MM.1S (cell line): ENCODE results near the gene CHST11.

Source experiments
- DNase-seq: peaks from one replicate; pipeline ENCODE4 v3.0.0-alpha.2; 2015
- H2AFZ ChIP-seq: fragments of 300-600 bp; sonication (generic); 2 replicates; pipeline ENCODE4 v1.6.0; 2016; ENCODE audit warnings: antibody characterized with exemption, low read length
- H3F3A ChIP-seq: fragments of 300-600 bp; sonication (generic); 2 replicates; pipeline ENCODE4 v1.6.1; 2016; ENCODE audit warnings: mild to moderate bottlenecking, antibody characterized with exemption, low read length, moderate library complexity, mixed read lengths; ENCODE audit not compliant: insufficient read depth
- H3K27ac ChIP-seq: fragments of 300-600 bp; sonication (generic); 2 replicates; pipeline ENCODE4 v1.5.1; 2016; ENCODE audit warnings: mild to moderate bottlenecking, low read length
- H3K27me3 ChIP-seq: fragments of 300-600 bp; sonication (generic); replicated peaks from 2 replicates; pipeline ENCODE4 v1.6.0; 2016; ENCODE audit warnings: low read length; ENCODE audit not compliant: insufficient read depth
- H3K36me3 ChIP-seq: fragments of 300-600 bp; sonication (generic); replicated peaks from 2 replicates; pipeline ENCODE4 v1.6.1; 2016; ENCODE audit warnings: mild to moderate bottlenecking, low read length, mixed read lengths; ENCODE audit not compliant: insufficient read depth
- H3K4me1 ChIP-seq: fragments of 300-600 bp; sonication (generic); 2 replicates; pipeline ENCODE4 v1.6.1; 2016; ENCODE audit warnings: low read length, mixed read lengths
- H3K4me2 ChIP-seq: fragments of 300-600 bp; sonication (generic); 2 replicates; pipeline ENCODE4 v1.6.0; 2016; ENCODE audit warnings: low read depth, low read length
- H3K4me3 ChIP-seq: fragments of 300-600 bp; sonication (generic); 2 replicates; pipeline ENCODE4 v1.5.1; 2016; ENCODE audit warnings: low read length, mixed read lengths
- H3K79me2 ChIP-seq: fragments of 300-600 bp; sonication (generic); 2 replicates; pipeline ENCODE4 v1.6.1; 2016; ENCODE audit warnings: mixed run types, low read length, mixed read lengths
- H3K9ac ChIP-seq: fragments of 300-600 bp; sonication (generic); 2 replicates; pipeline ENCODE4 v1.6.1; 2016; ENCODE audit warnings: low read length, mixed read lengths
- H3K9me2 ChIP-seq: fragments of 300-600 bp; sonication (generic); replicated peaks from 2 replicates; pipeline ENCODE4 v1.6.1; 2016; ENCODE audit warnings: mild to moderate bottlenecking, low read length, mixed read lengths; ENCODE audit not compliant: insufficient read depth
- H3K9me3 ChIP-seq: fragments of 300-600 bp; sonication (generic); replicated peaks from 2 replicates; pipeline ENCODE4 v1.6.1; 2016; ENCODE audit warnings: mild to moderate bottlenecking, low read length, mixed read lengths; ENCODE audit not compliant: insufficient read depth
- H4K20me1 ChIP-seq: fragments of 300-600 bp; sonication (generic); 2 replicates; pipeline ENCODE4 v1.6.1; 2016; ENCODE audit warnings: mild to moderate bottlenecking, low read length, moderate library complexity, mixed read lengths; ENCODE audit not compliant: insufficient read depth
- EZH2 ChIP-seq: fragments of 300-600 bp; sonication (generic); optimal IDR thresholded peaks from 2 replicates; pipeline ENCODE3; 2017; ENCODE audit warnings: low read depth, mild to moderate bottlenecking, antibody characterized with exemption, low read length, mixed read lengths
- EZH2phosphoT487 ChIP-seq: fragments of 300-600 bp; sonication (generic); IDR thresholded peaks from 2 replicates; pipeline ENCODE4 v1.6.1; 2018; ENCODE audit warnings: antibody characterized with exemption, low read length
- TF ChIP-seq, protein P1 (sequence below): fragments of 300-600 bp; sonication (generic); IDR thresholded peaks from 2 replicates; pipeline ENCODE4 v1.5.1; 2016; ENCODE audit warnings: antibody characterized with exemption, low read length, mixed read lengths

CHST11 gene

DNA sequence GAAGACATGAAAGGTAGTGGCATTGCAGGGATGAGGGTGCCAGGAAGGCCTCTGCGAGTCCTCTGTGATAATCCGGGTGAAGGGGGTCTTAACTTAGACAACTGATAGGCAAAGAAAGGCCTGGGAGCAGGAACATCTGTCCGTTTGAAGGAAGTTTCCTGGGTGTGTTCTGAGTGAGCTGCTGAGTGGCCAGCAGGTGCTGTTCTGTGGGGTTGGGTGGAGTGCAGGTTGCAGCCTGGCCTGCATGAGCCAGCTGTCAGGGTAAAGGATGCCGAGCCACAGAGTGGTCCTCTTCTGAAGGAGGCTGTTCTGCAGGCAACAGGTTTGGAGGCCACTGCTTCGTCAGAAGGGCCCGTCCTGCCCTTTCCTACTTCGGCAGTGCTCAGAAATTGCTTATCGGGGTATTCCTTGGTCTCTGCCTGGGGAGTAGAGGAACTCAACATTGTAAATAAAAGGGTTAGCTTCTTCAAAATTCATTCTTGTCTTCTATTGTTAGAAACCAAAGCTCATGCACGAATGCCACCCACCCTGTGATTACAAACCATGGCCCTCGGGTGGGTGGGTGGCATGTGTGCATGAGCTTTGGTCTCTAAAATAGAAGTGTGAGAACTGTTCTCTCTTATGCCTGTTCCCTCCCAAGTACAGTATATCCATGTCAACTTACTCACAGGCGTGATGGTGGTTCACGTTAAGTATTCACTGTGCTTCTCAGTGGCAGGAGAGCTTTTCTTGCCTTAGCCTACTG is 118.9 kb downstream of the CHST11 start:
- H3K9me3 ChIP-seq, result no peaks in the 10 kb centered on the region
- no peaks in the 10 kb centered on the region for H3K9me2 ChIP-seq
- no peak overlapping the region for H3K27ac ChIP-seq
- H3F3A ChIP-seq, result peaks cover 4% of the 10 kb centered on the region; the same call in 1 of the 2 replicates
- TF ChIP-seq EZH2 (no peak), EZH2phosphoT487 (no peak)
- TF ChIP-seq, protein P1, sequence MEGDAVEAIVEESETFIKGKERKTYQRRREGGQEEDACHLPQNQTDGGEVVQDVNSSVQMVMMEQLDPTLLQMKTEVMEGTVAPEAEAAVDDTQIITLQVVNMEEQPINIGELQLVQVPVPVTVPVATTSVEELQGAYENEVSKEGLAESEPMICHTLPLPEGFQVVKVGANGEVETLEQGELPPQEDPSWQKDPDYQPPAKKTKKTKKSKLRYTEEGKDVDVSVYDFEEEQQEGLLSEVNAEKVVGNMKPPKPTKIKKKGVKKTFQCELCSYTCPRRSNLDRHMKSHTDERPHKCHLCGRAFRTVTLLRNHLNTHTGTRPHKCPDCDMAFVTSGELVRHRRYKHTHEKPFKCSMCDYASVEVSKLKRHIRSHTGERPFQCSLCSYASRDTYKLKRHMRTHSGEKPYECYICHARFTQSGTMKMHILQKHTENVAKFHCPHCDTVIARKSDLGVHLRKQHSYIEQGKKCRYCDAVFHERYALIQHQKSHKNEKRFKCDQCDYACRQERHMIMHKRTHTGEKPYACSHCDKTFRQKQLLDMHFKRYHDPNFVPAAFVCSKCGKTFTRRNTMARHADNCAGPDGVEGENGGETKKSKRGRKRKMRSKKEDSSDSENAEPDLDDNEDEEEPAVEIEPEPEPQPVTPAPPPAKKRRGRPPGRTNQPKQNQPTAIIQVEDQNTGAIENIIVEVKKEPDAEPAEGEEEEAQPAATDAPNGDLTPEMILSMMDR, result no peak
- H3K79me2 ChIP-seq, result peaks cover 32% of the 10 kb centered on the region
- no peak overlapping the region for H3K4me2 ChIP-seq
- no peaks in the 10 kb centered on the region for H4K20me1 ChIP-seq
- DNase-seq, result no peak
- no peaks in the 10 kb centered on the region for H3K27me3 ChIP-seq
- H2AFZ ChIP-seq, result no peak overlapping the region
- no peak overlapping the region for H3K9ac ChIP-seq
- no peak overlapping the region for H3K4me3 ChIP-seq
- no peaks in the 10 kb centered on the region for H3K36me3 ChIP-seq
- peaks cover 14% of the 10 kb centered on the region for H3K4me1 ChIP-seq

DNA sequence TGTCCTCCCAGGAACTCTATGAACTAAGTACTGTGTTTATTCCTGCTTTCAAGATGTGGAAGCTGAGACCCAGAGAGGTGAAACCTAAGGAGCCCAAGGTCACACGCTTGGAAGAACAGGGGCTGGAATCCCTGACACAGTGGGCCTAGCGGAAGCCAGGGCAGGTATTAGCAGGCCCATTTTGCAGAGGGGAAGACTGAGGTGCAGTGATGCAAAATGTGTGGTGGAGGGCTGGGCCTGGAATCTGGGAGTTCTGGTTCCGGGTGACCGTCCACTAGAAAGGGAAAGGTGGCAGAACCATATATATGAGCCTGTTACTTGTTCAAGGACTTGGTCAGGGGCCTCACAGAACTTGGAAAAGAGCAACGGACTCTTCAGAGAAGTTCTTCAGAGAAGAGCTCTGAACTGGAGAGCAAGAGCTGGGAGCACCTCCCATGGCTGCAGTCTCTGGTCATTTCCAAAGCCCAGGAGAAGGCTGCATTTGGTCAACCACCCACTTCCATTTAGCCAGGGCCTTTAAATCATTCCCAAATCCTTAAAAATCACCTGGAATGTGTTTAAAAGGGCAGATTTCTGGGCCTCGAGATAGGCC is 119.5 kb downstream of the CHST11 start:
- Histone ChIP-seq H2AFZ (no peak overlapping the region), H3K79me2 (peaks cover 38% of the 10 kb centered on the region), H3K4me1 (peaks cover 21% of the 10 kb centered on the region), H3K27me3 (no peaks in the 10 kb centered on the region), H3K9me2 (no peaks in the 10 kb centered on the region), H3K9me3 (no peaks in the 10 kb centered on the region), H3K27ac (no peak overlapping the region), H3K9ac (no peak overlapping the region), H4K20me1 (no peaks in the 10 kb centered on the region), H3K4me3 (no peak overlapping the region), H3K36me3 (no peaks in the 10 kb centered on the region), H3F3A (peaks cover 8% of the 10 kb centered on the region; the same call in 1 of the 2 replicates), H3K4me2 (no peak overlapping the region)
- DNase-seq, result no peak
- TF ChIP-seq EZH2, result no peak
- TF ChIP-seq, protein P1, result no peak
- TF ChIP-seq EZH2phosphoT487, result no peak

DNA sequence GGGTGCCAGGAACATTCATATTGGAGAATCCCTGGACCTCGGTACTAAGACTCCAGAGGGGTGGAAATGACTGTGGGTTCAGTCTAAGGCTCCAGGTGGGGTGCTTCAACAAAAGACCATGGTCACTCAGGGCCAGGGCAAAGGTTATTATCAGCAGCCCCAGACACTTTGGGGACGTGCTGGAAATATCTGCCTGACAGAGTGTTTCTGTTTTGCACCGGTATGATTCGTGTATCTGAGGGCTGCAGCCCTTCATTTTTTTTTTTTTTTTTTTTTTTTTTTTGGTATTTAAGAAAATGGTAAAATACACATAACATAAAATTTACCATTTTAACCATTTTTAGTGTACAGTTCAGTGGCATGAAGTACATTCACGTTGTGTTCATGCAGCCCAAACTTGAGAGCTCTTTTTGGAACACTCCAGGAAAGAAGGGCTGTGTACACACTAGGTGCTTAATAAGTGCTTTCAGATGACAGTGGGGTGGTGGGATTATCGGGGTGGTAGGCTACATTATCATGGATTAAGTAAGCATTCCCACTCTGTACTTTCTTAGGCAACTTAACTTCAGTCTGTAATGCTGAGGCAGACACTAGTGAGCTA is 120.3 kb downstream of the CHST11 start:
- Histone ChIP-seq H3K9ac (no peak overlapping the region), H3K27ac (no peak overlapping the region), H4K20me1 (no peaks in the 10 kb centered on the region), H2AFZ (no peak overlapping the region), H3K9me3 (no peaks in the 10 kb centered on the region), H3K36me3 (no peaks in the 10 kb centered on the region), H3K4me2 (no peak overlapping the region), H3K9me2 (no peaks in the 10 kb centered on the region), H3K4me3 (no peak overlapping the region), H3K79me2 (peaks cover 44% of the 10 kb centered on the region), H3K4me1 (peaks cover 29% of the 10 kb centered on the region), H3K27me3 (no peaks in the 10 kb centered on the region), H3F3A (peaks cover 8% of the 10 kb centered on the region; the same call in 1 of the 2 replicates)
- no peak for DNase-seq
- TF ChIP-seq EZH2 (no peak), EZH2phosphoT487 (no peak)
- TF ChIP-seq, protein P1, result no peak
